CD4-positive, alpha-beta T cell (primary cell): ENCODE data around the gene METTL24. TPM values are rescaled to one million over a fixed set of nuclear protein-coding genes. Genes with fewer than 3 reads are reported as not detected.

Experiments used
- ATAC-seq: fragments of 200-7000 bp; cut with Tn5 transposase; one replicate; pipeline ENCODE4 v1.10.0; 2022; ENCODE audit warnings: mild to moderate bottlenecking; ENCODE audit not compliant: poor library complexity
- CTCF ChIA-PET: fragments of 350-600 bp; sonication (Branson Sonifier 250); formaldehyde crosslinking; loops from one replicate; lab custom pipeline; 2021; ENCODE audit warnings: antibody characterized with exemption, inconsistent platforms; lab: Charles Lee
- POLR2A ChIA-PET: fragments of 350-600 bp; sonication (Branson Sonifier 250); formaldehyde crosslinking; loops from one replicate; lab custom pipeline; 2021; ENCODE audit warnings: antibody characterized with exemption, inconsistent platforms; lab: Charles Lee
- DNase-seq, 14 experiments: peaks; one replicate each; pipeline ENCODE4 v3.0.0-alpha.2; 2013 to 2020; ENCODE audit warnings: mixed read lengths in 2 of 14
- H3K27ac ChIP-seq, 2 donors: one replicate each; pipeline versions ENCODE4 v1.5.1 to v1.7.0; 2013; ENCODE audit warnings: low read length in 2 of 2, low read depth in 1 of 2, mild to moderate bottlenecking in 1 of 2
- H3K27me3 ChIP-seq, 2 experiments: 1 replicate in 1 of 2; 2 replicates in 1 of 2; pipeline versions ENCODE4 v1.6.1 to v1.7.0; 2013; ENCODE audit warnings: low read length in 2 of 2, control low read depth in 1 of 2, mild to moderate bottlenecking in 1 of 2, moderate library complexity in 1 of 2; ENCODE audit not compliant: insufficient read depth in 2 of 2, control insufficient read depth in 1 of 2
- H3K36me3 ChIP-seq: one replicate; pipeline ENCODE4 v1.6.1; 2013; ENCODE audit warnings: low read length, control low read depth; ENCODE audit not compliant: insufficient read depth
- H3K4me1 ChIP-seq: one replicate; pipeline ENCODE4 v1.6.1; 2013; ENCODE audit warnings: low read length, control low read depth; ENCODE audit not compliant: insufficient read depth
- H3K4me3 ChIP-seq: one replicate; pipeline ENCODE4 v1.5.1; 2013; ENCODE audit warnings: mild to moderate bottlenecking, low read length, moderate library complexity
- H3K9me3 ChIP-seq, 2 experiments: 1 replicate in 1 of 2; 2 replicates in 1 of 2; pipeline versions ENCODE4 v1.6.1 to v1.7.0; 2013; ENCODE audit warnings: low read length in 2 of 2, mild to moderate bottlenecking in 2 of 2, control low read depth in 1 of 2, moderate library complexity in 1 of 2; ENCODE audit not compliant: control insufficient read depth in 1 of 2, insufficient read depth in 1 of 2
- H3K27ac Mint-ChIP-seq: one replicate; pipeline ENCODE4 v1.8.0; 2020; ENCODE audit warnings: mixed read lengths
- H3K27me3 Mint-ChIP-seq: one replicate; pipeline ENCODE4 v1.8.0; 2021; ENCODE audit warnings: mixed read lengths
- H3K36me3 Mint-ChIP-seq: one replicate; pipeline ENCODE4 v1.8.0; 2021; ENCODE audit warnings: low read depth, mixed read lengths
- H3K4me1 Mint-ChIP-seq: one replicate; pipeline ENCODE4 v1.8.0; 2021; ENCODE audit warnings: low read depth, mixed read lengths
- H3K4me3 Mint-ChIP-seq: one replicate; pipeline ENCODE4 v1.8.0; 2020; ENCODE audit warnings: mild to moderate bottlenecking, mixed read lengths
- H3K9me3 Mint-ChIP-seq: one replicate; pipeline ENCODE4 v1.8.0; 2020; ENCODE audit warnings: mixed read lengths
- CTCF ChIP-seq: fragments of 200-600 bp; IDR thresholded peaks from one replicate; pipeline ENCODE4 v1.8.0; 2022; ENCODE audit warnings: antibody characterized with exemption, mild to moderate bottlenecking
- intact Hi-C, 2 experiments: fragments of 100-400 bp; cut with DNase I in 1 of 2; cut with micrococcal nuclease in 1 of 2; formaldehyde crosslinking; loops; one replicate each; pipeline versions ENCODE4 v1.15.1 to v1.9.0; 2023 to 2025; cut with DNase I, micrococcal nuclease
- total RNA-seq, 174 experiments: library from RNA in 2 of 174; stranded (reverse) in 2 of 174; gene quantifications; one replicate each; pipeline ENCODE4 v1.2.3 and lab custom pipeline; 2021 to 2026

The METTL24 gene
- total RNA-seq, 2 experiments from 2014 or later: not detected

- TF ChIP-seq CTCF: no peak
- POLR2A ChIA-PET: interaction anchor here (0.7 kb wide), 1 partner anchor 8 kb away, joined by 3 read pairs; no protein-coding TSS in a partner anchor
- no peaks in the 10 kb centered on the region for H3K27me3 Mint-ChIP-seq
- H3K36me3 Mint-ChIP-seq: no peaks in the 10 kb centered on the region
- no peak overlapping the region for H3K27ac ChIP-seq
- no peaks in the 10 kb centered on the region for H3K9me3 ChIP-seq
- H3K9me3 Mint-ChIP-seq: no peaks in the 10 kb centered on the region
- H3K4me3 ChIP-seq: no peak overlapping the region
- no peak overlapping the region for H3K4me3 Mint-ChIP-seq
- peaks cover 0 to 2% of the 10 kb centered on the region in 2 experiments for H3K27me3 ChIP-seq
- DNase-seq (no peak), ATAC-seq (no peak)
- no peaks in the 10 kb centered on the region for H3K4me1 ChIP-seq
- peaks cover 8% of the 10 kb centered on the region for H3K4me1 Mint-ChIP-seq
- no peak overlapping the region for H3K27ac Mint-ChIP-seq
- CTCF ChIA-PET: no interaction called here
- H3K36me3 ChIP-seq: no peaks in the 10 kb centered on the region
- intact Hi-C loops: no loop called here
These were observed 37.1 kb upstream of the METTL24 start for GRCh38 chr6:110395221-110395620.

- no peaks in the 10 kb centered on the region for H3K36me3 Mint-ChIP-seq
- H3K27ac Mint-ChIP-seq: no peak overlapping the region
- H3K4me3 Mint-ChIP-seq: no peak overlapping the region
- no peak overlapping the region for H3K4me3 ChIP-seq
- H3K9me3 ChIP-seq: no peaks in the 10 kb centered on the region
- H3K27ac ChIP-seq: no peak overlapping the region
- H3K27me3 Mint-ChIP-seq: no peaks in the 10 kb centered on the region
- peaks cover 5% of the 10 kb centered on the region for H3K4me1 ChIP-seq
- H3K9me3 Mint-ChIP-seq: no peaks in the 10 kb centered on the region
- no peaks in the 10 kb centered on the region for H3K36me3 ChIP-seq
- H3K27me3 ChIP-seq: no peaks in the 10 kb centered on the region
- intact Hi-C loops: loop anchor here (5.0 kb wide), 2 partner anchors 357 to 1852 kb away; no protein-coding TSS in a partner anchor
- H3K4me1 Mint-ChIP-seq: peaks cover 17% of the 10 kb centered on the region
- no peak for TF ChIP-seq CTCF
- DNase-seq: no peak
- no peak for ATAC-seq
- ChIA-PET POLR2A (interaction anchor here (0.7 kb wide), 1 partner anchor 9 kb away, joined by 3 read pairs; no protein-coding TSS in a partner anchor), CTCF (no interaction called here)
These were observed 36.3 kb upstream of the METTL24 start for GRCh38 chr6:110394409-110394808.

- no peak for TF ChIP-seq CTCF
- DNase-seq (no peak), ATAC-seq (no peak)
- Mint-ChIP-seq H3K27me3 (no peaks in the 10 kb centered on the region), H3K27ac (no peak overlapping the region), H3K36me3 (no peaks in the 10 kb centered on the region), H3K9me3 (no peaks in the 10 kb centered on the region), H3K4me3 (no peak overlapping the region), H3K4me1 (peaks cover 27% of the 10 kb centered on the region)
- H3K36me3 ChIP-seq: no peaks in the 10 kb centered on the region
- intact Hi-C loops: loop anchor here (5.0 kb wide), 2 partner anchors 355 to 1850 kb away; no protein-coding TSS in a partner anchor
- H3K27ac ChIP-seq: no peak overlapping the region
- no peaks in the 10 kb centered on the region for H3K27me3 ChIP-seq
- CTCF ChIA-PET: interaction anchor here (1.5 to 3.4 kb wide), 3 partner anchors 11 to 1205 kb away, joined by 4 to 17 read pairs (median 5); no protein-coding TSS in a partner anchor
- no peak overlapping the region for H3K4me3 ChIP-seq
- H3K9me3 ChIP-seq: no peaks in the 10 kb centered on the region
- POLR2A ChIA-PET: no interaction called here
- peaks cover 5% of the 10 kb centered on the region for H3K4me1 ChIP-seq
These were observed 34.6 kb upstream of the METTL24 start for GRCh38 chr6:110392727-110393126.
